ENCODE measurements around the gene RNF128. TPM values are rescaled to one million over a fixed set of nuclear protein-coding genes. Genes with fewer than 3 reads are reported as not detected.

RNF128 gene
- total RNA-seq, 1 donor from 2014 or later, result 0.32 TPM

GRCh38 chrX:106698693-106699092, 27.8 kb upstream of the RNF128 start:
- DNase-seq (ENCODE audit: low spot score in 2 of 2), result no peak
- H3K9me3 ChIP-seq, result no peaks in the 10 kb centered on the region
- no peak for TF ChIP-seq CTCF (IDR thresholded peaks at IDR 0.05)
- no peaks in the 10 kb centered on the region for H3K27me3 ChIP-seq
- H3K27ac ChIP-seq, result no peak overlapping the region
- H3K36me3 ChIP-seq, result no peaks in the 10 kb centered on the region
- intact Hi-C loops (cut with DNase I), result no loop called here
- H3K4me3 ChIP-seq, result no peak overlapping the region
- H3K4me1 ChIP-seq, result no peaks in the 10 kb centered on the region

- TF ChIP-seq CTCF (IDR thresholded peaks at IDR 0.05), result no peak
- intact Hi-C loops (cut with DNase I), result no loop called here
- no peaks in the 10 kb centered on the region for H3K36me3 ChIP-seq
- no peak overlapping the region for H3K4me3 ChIP-seq
- no peaks in the 10 kb centered on the region for H3K4me1 ChIP-seq
- no peak overlapping the region for H3K27ac ChIP-seq
- DNase-seq (ENCODE audit: low spot score in 2 of 2), result no peak
- no peaks in the 10 kb centered on the region for H3K27me3 ChIP-seq
- H3K9me3 ChIP-seq, result no peaks in the 10 kb centered on the region
Measured at GRCh38 chrX:106702636-106703035, 23.9 kb upstream of the RNF128 start.

- intact Hi-C loops (cut with DNase I), result no loop called here
- H3K27me3 ChIP-seq, result no peaks in the 10 kb centered on the region
- no peaks in the 10 kb centered on the region for H3K4me1 ChIP-seq
- no peaks in the 10 kb centered on the region for H3K9me3 ChIP-seq
- TF ChIP-seq CTCF (IDR thresholded peaks at IDR 0.05), result no peak
- DNase-seq (ENCODE audit: low spot score in 2 of 2), result no peak
- H3K36me3 ChIP-seq, result no peaks in the 10 kb centered on the region
- no peak overlapping the region for H3K27ac ChIP-seq
- H3K4me3 ChIP-seq, result no peak overlapping the region
Measured at GRCh38 chrX:106706466-106706865, 20.0 kb upstream of the RNF128 start.

GRCh38 chrX:106707771-106708454, 18.6 kb upstream of the RNF128 start:
- DNase-seq (ENCODE audit: low spot score in 2 of 2), result no peak
- TF ChIP-seq CTCF (IDR thresholded peaks at IDR 0.05), result no peak
- H3K27me3 ChIP-seq, result no peaks in the 10 kb centered on the region
- H3K4me3 ChIP-seq, result no peak overlapping the region
- no peak overlapping the region for H3K27ac ChIP-seq
- no peaks in the 10 kb centered on the region for H3K4me1 ChIP-seq
- intact Hi-C loops (cut with DNase I), result no loop called here
- no peaks in the 10 kb centered on the region for H3K36me3 ChIP-seq
- H3K9me3 ChIP-seq, result no peaks in the 10 kb centered on the region

- no peaks in the 10 kb centered on the region for H3K9me3 ChIP-seq
- H3K27ac ChIP-seq, result no peak overlapping the region
- H3K27me3 ChIP-seq, result no peaks in the 10 kb centered on the region
- intact Hi-C loops (cut with DNase I), result no loop called here
- DNase-seq (ENCODE audit: low spot score in 2 of 2), result no peak
- no peaks in the 10 kb centered on the region for H3K36me3 ChIP-seq
- no peak for TF ChIP-seq CTCF (IDR thresholded peaks at IDR 0.05)
- no peak overlapping the region for H3K4me3 ChIP-seq
- no peaks in the 10 kb centered on the region for H3K4me1 ChIP-seq
Measured at GRCh38 chrX:106710771-106711170, 15.7 kb upstream of the RNF128 start.

- no peak overlapping the region for H3K4me3 ChIP-seq
- DNase-seq (ENCODE audit: low spot score in 2 of 2), result no peak
- H3K4me1 ChIP-seq, result no peaks in the 10 kb centered on the region
- H3K9me3 ChIP-seq, result no peaks in the 10 kb centered on the region
- H3K36me3 ChIP-seq, result no peaks in the 10 kb centered on the region
- intact Hi-C loops (cut with DNase I), result no loop called here
- no peaks in the 10 kb centered on the region for H3K27me3 ChIP-seq
- TF ChIP-seq CTCF (IDR thresholded peaks at IDR 0.05), result no peak
- H3K27ac ChIP-seq, result no peak overlapping the region
Measured at GRCh38 chrX:106711375-106711774, 15.1 kb upstream of the RNF128 start.
